Activated CD4-positive, CD25-positive, alpha-beta regulatory T cell treated with anti-CD3 and anti-CD28 coated beads, Interleukin-2, amount 50 U/mL, for 24 hours (primary cell): ENCODE results near the gene EEF2KMT.

Experiments used
- ATAC-seq, 2 donors: fragments of 150-1000 bp; cut with Tn5 transposase; one replicate each; pipeline ENCODE4 v1.10.0; 2021; ENCODE audit warnings: mild to moderate bottlenecking in 1 of 2, moderate library complexity in 1 of 2

Gene EEF2KMT

GRCh38 chr16:5040451-5040850, 57.1 kb downstream of the EEF2KMT start:
- no peak for ATAC-seq

DNA sequence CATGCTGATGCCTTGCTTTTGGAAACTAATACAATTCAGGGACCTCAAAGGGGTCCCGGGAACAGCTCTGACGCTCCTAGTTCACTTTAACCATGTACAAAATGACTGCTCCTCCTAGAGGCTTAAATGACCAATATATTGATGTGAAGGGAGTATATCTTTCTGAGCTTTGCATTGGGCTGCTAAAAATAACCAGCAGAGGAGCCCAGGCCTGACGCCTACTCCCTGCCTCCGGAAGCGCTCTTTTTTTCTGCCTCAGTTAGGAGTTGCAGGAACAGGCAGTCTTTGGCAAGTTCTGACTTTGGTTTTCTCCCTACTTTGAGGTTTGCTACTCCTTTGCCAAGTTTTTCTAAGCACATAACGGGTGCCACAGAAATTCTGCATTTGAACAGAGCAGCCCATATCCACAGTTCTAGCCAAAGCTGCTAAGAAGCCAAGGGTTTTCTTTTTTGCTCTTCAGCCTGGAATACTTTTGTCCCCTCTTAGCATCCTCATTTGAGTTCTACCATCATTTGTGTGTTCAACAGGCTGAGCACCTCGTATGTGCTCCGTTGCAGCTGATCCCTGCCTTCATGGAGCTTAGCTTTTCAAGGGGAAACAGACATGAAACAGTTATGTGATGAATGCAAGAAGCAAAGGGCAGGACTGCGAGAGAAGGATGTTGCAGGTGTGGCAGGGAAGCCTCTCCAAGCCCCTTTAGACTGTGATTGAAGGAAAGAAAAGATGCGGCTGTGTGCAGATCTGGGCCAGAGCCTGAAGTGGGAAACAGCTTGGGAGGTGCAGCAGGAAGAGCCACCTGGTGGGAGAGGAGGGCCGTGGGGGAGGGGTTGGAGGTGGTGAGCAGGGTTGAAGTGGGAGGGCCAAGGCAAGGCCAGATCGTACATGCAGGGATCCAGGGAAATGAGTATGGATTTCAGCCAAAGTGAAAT, 61.1 kb downstream of the EEF2KMT start:
- no peak for ATAC-seq

- no peak for ATAC-seq
Observed at GRCh38 chr16:5035909-5036227, 61.7 kb downstream of the EEF2KMT start.
